GM18520 (cell line): ENCODE results near the gene CEP170B.

Source experiments
- ATAC-seq: cut with Tn5 transposase; IDR thresholded peaks from one replicate; pipeline ENCODE4 v1.9.1; 2021; ENCODE audit not compliant: unreplicated experiment

Gene CEP170B

GRCh38 chr14:104866451-104867370 is 1.6 kb downstream of the CEP170B start:
- ATAC-seq = no peak

- ATAC-seq = no peak
Observed at GRCh38 chr14:104867371-104868059, 2.4 kb downstream of the CEP170B start.

- ATAC-seq = no peak
Observed at GRCh38 chr14:104868060-104868740, 3.1 kb downstream of the CEP170B start.

- no peak for ATAC-seq
Observed at GRCh38 chr14:104868811-104869572, 3.9 kb downstream of the CEP170B start.

- ATAC-seq = no peak
Observed at GRCh38 chr14:104869669-104870367, 4.8 kb downstream of the CEP170B start.

GRCh38 chr14:104870368-104871144 is 5.5 kb downstream of the CEP170B start:
- no peak for ATAC-seq

- no peak for ATAC-seq
Observed at GRCh38 chr14:104871145-104871655, 6.1 kb downstream of the CEP170B start.

GRCh38 chr14:104871656-104872468 is 6.8 kb downstream of the CEP170B start:
- no peak for ATAC-seq

GRCh38 chr14:104872469-104873341 is 7.6 kb downstream of the CEP170B start:
- ATAC-seq = no peak

- no peak for ATAC-seq
Observed at GRCh38 chr14:104873380-104874055, 8.4 kb downstream of the CEP170B start.

GRCh38 chr14:104874110-104874531 is 9.1 kb downstream of the CEP170B start:
- ATAC-seq = no peak

- ATAC-seq = no peak
Observed at GRCh38 chr14:104874571-104875411, 9.7 kb downstream of the CEP170B start.

- ATAC-seq = no peak
Observed at GRCh38 chr14:104875412-104875751, 10.3 kb downstream of the CEP170B start.

- ATAC-seq = no peak
Observed at GRCh38 chr14:104875811-104876210, 10.7 kb downstream of the CEP170B start.

GRCh38 chr14:104876251-104876699 is 11.2 kb downstream of the CEP170B start:
- ATAC-seq = no peak
